GM10847 (cell line): ENCODE data around the gene MARS1.

Experiments used
- POLR2A ChIP-seq: IDR thresholded peaks from 2 replicates; pipeline ENCODE4 v1.6.1; 2011; ENCODE audit not compliant: insufficient read length; ENCODE audit errors: extremely low read depth

MARS1 gene

DNA sequence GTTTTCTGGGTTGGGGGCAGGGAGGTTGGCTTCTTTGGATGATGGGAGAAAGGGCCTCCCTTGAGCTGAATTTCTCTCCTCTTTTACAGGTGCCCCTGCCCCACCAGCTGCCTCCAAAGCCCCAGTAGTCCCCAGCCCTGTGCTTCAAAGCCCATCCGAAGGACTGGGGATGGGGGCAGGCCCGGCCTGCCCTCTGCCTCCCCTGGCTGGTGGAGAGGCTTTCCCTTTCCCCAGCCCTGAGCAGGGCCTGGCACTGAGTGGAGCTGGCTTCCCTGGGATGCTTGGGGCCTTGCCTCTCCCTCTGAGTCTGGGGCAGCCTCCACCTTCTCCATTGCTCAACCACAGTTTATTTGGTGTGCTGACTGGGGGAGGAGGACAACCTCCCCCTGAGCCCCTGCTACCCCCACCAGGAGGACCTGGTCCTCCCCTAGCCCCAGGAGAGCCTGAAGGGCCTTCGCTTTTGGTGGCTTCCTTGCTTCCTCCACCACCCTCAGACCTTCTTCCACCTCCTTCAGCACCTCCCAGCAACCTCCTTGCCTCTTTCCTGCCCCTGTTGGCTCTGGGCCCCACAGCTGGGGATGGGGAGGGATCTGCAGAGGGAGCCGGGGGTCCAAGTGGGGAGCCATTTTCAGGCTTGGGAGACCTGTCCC is 38.7 kb downstream of the MARS1 start:
- TF ChIP-seq POLR2A: no peak

DNA sequence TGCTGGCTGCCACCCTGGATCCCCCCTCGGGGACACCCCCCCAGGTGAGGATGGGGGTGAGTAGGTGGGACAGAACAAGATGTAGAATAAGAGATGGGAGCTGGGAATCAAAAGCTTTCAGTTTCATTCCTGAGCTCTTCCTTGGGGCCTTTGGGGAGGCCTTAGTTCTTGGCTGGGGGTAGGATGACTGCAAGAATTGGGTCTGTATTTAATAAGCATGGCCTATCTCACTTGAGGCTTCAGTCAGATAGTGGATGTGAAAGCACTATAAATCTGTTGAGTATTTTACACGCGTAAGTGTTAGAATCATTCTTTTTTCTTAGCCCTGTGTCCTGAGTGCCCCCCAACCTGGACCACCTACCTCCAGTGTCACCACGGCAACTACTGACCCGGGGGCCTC is 39.3 kb downstream of the MARS1 start:
- no peak for TF ChIP-seq POLR2A

DNA sequence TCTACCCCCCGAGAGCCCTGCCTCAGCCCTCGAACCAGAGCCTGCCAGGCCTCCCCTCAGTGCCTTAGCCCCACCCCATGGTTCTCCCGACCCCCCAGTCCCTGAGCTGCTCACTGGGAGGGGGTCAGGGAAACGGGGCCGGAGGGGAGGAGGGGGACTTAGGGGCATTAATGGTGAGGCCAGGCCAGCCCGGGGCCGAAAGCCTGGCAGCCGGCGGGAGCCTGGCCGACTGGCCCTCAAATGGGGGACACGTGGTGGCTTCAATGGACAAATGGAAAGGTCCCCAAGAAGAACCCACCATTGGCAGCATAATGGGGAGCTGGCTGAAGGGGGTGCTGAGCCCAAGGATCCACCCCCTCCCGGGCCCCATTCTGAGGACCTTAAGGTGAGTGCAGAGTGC is 40.3 kb downstream of the MARS1 start:
- TF ChIP-seq POLR2A: no peak

DNA sequence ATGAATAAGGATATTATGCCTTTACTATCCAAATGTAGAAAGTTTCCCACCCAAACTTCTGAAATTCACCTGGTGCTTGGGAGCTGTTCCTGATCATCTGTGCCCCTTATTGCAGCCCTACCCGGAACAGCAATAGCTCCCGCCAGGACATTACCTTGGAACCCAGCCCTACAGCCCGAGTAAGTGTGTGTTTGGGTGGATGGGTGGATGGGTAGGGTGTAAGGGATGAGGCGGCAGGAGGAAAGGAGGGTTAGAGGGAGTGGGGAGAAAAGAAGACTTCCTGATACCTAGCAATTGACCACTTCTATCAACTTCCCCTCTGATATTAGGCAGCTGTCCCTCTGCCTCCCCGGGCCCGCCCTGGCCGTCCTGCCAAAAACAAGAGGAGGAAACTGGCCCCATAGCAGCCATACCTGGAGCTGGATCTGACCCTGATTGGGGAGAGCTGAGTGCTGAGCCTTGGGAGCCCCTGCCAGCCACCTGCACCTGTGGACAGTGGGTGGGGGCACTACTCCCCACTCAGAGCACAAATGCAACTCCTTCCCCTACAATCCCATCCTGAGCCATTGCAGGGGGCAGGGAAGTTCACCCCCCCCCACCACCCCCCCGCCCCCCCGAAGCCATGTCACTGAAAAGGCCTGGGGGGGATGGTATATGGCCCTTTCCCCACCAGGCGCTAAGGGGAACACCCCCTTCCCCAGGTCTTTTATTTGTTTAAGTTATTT is 41.1 kb downstream of the MARS1 start:
- TF ChIP-seq POLR2A: no peak

DNA sequence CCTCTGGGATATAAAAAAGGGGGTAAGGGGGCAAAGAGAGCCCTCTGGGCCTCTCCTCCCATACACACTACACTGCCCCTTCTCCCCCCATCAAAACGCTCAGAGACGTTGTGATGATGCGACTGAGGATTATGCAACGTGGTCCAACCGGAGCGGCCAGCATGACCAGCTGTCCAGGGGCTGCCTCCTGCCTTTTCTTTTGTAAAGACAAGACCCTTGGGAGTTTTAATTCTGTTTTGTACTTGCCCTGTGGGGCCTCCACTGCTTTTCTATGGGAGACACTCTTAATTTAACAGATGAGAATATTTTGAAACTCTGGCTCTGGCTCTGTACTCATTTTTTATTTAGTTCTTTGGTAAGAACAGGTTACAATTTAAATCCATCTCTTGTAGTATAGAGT is 42.0 kb downstream of the MARS1 start:
- no peak for TF ChIP-seq POLR2A

DNA sequence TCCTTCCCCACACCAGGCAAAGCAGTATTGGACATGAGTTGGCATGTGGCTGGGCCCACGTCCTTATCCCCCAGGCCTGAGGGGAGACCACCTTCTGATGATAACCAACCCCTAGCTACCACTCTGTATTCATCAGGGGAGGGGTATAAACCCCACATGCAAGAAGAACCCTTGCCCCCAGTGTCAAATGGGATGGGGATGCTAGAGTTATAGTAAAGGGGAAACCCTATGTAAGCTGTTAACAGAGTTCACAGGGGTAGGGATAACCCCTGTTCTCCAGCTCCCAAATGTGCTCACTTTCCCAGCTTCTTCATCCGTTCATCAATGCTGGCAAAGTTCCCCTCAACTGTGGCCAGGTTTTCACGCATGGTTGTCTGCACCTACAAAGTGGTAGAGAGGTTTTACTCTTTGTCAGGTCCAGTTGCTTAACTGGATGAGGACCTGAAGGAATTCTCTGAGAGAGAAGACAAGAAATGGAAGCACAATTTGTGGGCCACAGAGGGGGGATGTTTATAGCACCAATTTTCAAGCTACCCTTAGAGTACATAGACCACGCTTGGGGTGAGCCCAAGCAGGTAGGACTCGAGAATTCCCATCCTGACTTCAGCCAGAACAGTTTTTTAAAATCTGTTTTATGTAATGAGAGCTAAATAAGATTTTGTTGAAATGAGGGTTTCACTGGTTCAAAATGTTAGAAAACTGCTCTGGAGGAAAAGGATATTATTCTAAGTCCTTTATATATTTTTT is 42.7 kb downstream of the MARS1 start:
- no peak for TF ChIP-seq POLR2A

DNA sequence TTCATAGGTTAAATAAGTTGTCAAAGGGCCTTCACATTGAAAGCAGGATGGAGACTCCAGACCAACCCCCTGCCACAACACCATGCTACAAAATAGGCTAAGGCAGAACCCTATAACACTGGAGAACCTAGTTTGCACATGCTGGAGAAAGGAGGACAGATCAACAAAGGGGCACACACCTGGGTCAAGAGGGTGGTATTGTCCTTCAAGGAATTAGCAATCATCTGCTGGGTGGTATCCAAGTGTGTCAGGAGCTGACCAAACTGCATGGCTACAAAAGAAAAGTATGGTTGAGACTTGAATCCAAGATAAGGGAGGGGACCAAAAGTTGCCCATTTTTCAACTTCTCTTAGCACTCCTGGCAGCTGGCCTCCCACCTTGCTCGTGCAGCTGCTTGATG is 44.0 kb downstream of the MARS1 start:
- no peak for TF ChIP-seq POLR2A

DNA sequence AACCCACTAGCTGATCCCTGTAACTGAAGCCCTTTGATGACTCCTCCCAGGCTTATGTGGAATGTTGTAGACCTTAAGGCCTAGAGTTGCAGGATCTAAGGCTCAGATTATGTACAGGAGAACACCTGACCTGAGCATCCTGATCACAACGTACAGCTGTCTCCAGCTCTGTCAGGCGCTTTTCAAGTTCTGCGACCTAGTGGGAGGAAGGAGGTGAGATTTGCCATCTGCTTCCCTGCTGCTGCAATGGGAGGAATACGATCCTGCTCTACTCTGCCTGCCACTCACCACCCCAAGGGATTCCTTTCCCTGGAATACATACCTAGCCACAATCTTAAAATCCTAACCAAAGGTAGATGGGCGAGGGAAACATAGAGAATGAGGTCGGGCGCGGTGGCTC is 45.2 kb downstream of the MARS1 start:
- TF ChIP-seq POLR2A: no peak

DNA sequence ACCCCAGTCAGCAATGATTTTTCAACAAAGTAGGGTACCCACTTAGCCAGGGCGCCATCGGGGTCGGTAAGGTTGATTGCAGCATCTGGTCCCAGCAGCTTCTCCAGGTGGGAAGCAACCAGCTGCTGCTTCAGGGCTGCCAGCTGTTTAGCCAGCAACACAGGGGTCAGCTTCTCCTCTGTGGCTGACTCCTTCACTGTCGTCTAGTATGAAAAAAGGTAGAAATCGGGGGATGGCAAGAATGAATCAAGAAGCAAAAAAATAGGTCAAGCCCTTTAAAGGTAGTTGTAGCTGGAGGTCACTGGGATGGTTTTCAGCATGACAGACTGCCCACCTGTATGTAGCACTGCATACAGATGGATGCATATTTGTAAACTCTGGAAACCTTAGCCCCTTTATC is 46.4 kb downstream of the MARS1 start:
- TF ChIP-seq POLR2A: no peak

DNA sequence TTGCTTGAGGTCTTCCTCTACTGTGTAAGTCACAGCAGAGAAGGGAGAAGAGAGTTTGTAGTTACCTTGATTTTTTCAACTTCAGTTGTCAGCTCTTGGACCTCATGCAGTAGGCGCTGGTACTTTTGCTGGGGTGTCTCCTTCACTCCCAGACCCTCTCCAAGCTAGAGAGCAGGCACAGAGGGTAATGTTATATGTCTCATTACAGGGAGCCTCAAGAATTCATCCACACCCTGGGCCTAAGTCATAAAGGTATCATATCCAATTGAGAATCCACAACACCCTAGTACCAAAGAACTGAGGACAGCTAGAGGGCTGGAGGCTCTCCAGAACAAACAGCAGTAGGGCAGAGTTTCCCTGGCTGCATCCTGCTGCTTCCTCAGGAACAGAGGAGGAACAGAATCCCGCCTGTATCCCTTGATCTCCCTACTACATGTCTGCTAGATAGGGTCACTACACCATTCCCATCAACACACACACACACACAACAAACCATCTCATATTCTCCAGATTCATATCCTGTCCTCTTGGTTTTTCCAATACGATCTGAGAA is 47.2 kb downstream of the MARS1 start:
- no peak for TF ChIP-seq POLR2A

DNA sequence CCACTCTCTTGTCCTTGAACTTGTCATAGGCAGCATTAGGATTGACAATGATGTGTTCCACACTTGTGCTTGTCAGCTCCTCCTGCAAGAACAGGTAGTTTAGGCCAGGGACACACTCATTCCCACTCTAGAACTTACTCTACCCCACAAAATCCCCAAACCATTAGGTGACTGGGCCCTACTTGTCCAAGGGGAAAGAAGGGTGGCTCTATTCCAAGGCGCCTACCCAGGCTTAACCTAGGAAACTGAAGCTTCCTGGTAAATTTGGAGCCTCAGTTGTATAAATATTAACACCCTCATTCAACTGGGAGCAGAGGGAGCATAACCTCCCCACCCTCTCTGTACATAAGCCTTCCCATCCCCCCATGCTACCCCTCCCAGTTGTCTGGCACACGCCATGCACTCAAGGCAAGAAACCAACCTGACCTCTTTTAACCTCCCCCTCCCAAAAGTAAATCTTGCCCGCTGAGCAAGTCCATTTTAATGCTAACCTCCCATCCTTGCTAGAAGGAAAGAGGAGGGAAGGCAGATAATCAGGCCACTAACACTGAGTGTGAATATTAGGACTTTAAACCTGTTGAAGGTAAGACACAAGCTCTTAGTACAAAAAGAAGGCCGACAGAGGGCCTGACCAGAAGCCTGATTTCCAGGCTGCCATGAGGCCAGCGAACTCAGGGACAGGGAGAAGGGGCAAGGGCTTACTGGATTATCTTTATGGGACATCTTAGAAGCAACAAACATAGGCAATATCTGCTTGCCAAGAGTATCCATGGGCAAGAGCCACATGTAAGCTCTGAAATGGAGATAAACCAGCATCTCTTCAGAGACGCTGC is 48.1 kb downstream of the MARS1 start:
- TF ChIP-seq POLR2A: no peak

DNA sequence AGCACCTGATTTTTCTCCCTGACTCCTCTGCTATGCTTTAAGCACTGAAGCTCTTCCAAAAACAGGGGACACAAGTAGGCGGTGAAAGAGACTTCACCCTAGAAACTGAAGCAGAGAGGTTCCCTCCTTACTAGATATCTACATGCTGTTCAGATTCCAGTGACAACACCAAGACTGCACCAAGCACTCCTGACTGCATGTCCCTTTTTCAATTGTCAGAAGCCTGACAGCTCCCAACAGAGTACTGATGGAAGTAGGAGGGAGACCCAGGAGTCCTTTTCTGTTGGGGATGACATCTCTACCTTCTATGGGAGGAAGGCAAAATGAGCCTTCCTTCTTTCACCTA is 48.7 kb downstream of the MARS1 start:
- no peak for TF ChIP-seq POLR2A

DNA sequence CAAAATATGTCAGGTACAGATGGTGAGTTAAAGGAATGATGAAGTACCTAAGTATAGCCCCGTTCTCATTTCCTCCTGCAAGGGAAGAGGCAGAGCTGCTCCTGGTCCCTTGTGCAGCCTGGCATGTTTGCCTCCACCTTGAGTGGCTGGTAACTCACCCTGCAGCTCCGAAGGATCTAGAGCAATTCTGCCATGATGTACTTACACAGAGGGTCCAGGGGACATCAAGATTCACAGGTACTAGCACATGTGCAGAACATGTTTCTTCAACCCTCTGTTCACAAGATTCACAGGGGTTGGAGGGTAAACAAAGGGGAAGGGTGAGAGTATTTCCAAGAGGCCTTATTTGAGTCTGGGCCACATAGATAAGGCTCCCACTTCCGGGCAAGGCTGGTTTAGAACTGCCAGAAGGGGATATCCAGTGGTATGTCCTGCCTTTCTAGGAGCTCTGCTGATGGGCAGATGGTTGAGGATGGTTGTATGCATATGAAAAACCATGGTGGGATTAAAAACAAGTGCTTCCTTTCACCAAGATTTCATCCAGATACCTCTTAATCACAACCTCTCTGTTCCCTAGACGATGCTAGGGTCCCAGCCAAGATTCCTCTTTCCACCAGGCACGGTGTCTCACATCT is 51.4 kb downstream of the MARS1 start:
- TF ChIP-seq POLR2A: no peak

DNA sequence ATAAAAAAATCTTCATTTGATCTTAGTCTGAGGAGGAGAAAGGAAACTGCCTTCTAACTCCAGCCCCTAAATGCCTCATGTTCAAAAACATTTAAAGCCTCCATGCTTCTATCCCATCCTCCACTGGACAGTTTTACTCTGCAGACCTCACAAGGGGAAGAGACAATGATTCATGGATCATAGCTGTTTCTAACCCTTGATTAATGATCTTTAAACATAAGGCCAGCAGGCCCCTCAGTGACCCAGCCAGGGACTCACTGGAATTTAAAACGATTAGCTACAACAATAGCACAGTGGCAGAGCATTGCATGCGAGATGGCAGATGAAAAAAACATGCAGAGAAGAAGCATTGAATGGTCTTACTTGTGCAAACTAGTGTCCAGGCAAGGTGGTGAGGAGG is 53.1 kb downstream of the MARS1 start:
- TF ChIP-seq POLR2A: no peak

DNA sequence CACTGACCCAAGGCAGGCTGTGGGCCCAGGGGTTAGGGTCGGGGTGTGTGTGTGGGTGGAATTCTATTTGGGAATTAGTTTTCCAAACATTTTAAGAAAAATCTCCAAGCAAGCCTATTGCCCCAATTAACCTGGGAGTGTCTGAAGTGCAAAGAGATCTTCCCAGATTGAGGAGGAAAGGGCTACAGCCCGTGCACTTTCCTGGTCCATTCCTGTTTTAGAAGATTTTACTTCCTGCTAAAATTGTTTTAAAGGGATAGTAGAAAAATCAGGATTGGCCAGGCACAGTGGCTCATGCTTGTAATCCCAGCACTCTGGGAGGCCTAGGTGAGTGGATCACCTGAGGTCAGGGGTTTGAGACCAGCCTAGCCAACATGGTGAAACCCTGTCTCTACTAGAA is 53.8 kb downstream of the MARS1 start:
- TF ChIP-seq POLR2A: no peak

DNA sequence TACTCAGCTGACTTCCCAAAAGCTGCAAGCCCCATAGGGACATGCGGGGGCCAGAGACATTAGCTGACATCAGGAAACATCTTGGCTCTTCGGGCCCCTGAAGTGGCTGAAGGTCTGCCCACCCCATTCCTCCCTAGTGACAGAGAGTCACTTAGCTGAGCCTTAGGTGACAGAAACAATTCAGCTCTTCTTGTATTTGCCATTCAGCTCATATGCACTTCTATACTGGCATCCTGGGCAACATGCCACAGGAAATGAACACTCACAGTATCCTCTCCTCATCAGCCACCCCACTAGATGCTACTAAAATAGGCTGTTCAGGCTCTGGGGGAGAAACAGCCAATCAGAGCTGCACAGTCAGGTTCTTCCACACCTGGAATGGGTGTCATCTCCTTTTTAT is 55.7 kb downstream of the MARS1 start:
- TF ChIP-seq POLR2A: no peak
